GM21360 (cell line): Measurements from ENCODE around the gene OR6B1.

Experiments
- ATAC-seq: cut with Tn5 transposase; IDR thresholded peaks from one replicate; pipeline ENCODE4 v1.9.1; 2021; ENCODE audit warnings: mild to moderate bottlenecking, moderate library complexity; ENCODE audit not compliant: unreplicated experiment

OR6B1 gene

DNA sequence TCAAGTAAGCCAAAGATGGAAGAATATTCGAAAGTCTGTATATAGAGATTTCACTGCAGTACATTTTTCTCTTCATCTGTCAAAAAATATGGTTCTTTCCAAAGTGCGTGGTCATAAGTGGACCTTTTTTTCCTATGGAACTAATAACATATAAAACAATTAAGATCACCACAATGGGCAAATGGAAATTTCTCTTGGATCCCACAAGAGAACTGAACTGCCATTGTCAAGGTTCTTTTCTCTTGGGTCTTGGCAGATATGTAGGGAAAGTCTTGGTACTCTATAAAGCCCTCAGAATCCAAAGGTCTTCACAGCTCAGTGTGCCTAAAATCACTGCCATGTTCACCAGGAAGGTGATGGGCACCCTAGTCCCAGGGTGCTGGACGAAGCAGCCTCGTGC lies at the start of gene OR6B1:
Gene OR6B1, plus strand, starts transcription at position 301 of the 400 bp plus-strand sequence. CDS start 3,677 bp downstream, outside the sequence.
- ATAC-seq: no peak

DNA sequence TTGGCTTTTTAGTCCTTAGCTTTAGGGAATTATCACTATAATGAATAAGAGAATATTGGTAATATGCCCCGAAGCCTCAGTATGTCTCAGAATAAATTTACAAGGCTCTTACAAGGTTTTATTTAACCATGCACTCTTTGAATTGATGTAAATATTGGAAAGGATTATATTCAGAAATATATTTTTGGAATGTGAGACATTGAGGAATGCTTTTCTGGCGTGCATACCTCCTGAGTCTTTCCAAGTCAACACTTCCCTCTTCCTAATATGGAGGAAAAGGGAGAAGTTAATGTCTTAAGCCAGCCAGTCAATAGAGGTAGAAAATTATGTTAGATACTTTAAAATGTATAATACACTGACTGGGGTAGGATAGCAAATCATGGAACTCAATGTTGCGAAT lies 46.7 kb upstream of the OR6B1 start:
- ATAC-seq: no peak

DNA sequence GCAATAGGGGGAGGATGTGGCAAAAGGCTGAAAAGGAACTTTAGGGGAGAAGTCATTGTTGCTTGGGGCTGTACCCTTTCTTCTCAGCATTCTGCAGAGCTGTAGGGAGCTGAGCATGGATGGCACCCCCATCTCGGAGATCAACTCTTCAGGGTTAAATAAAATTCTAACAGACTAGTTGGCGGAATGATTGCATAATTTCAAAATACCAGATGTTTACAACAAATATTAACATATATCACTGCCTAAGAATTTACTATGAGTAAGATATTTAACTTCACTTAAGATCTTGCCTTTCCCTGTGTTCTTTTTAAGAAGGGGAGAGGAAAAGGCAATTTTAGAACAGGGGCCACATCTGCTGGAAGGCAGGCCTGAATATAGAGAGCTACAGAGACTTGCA lies 46.0 kb upstream of the OR6B1 start:
- no peak for ATAC-seq

DNA sequence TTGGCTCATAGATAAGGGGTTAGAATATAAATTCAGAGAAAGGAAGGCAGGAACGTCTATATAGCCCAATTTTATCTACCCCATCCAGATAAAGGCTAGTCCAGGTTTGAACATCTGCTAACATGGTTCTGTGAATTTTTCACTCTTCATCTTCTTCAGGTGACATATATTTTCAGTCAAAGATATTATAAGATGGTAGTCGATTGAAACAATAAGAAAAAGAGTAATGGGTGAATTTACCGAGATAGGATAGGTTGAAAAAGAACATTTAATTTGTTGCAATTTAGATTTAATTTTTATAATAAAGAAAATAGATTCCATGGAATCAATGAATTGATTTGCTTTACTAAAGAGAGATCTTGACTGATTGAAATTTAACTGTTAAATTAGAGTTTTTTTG lies 45.6 kb upstream of the OR6B1 start, which contains the start of gene OR2F1:
Gene OR2F1, plus strand, starts transcription at position 301 of the 400 bp plus-strand sequence. CDS start 5,127 bp downstream, outside the sequence.
- ATAC-seq: no peak

DNA sequence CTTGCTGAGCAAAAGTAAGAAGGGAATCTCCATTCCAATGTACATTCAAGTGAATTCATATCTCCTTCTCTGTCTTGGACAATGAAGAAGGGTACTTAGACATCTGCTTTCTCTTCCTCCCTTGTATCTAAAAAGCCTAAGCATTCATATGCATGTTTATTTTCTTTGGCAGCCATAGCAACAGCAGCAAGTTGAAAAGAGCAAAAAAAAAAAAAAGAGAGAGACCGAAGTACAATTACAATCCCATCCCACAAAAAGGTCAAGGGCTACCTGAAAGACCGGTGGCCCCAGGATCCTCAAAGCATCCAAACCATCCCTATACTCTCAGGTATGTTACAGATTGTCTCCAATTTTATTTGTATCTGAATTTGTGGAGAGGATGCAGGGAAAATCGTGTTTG lies 41.3 kb upstream of the OR6B1 start:
- ATAC-seq: no peak

DNA sequence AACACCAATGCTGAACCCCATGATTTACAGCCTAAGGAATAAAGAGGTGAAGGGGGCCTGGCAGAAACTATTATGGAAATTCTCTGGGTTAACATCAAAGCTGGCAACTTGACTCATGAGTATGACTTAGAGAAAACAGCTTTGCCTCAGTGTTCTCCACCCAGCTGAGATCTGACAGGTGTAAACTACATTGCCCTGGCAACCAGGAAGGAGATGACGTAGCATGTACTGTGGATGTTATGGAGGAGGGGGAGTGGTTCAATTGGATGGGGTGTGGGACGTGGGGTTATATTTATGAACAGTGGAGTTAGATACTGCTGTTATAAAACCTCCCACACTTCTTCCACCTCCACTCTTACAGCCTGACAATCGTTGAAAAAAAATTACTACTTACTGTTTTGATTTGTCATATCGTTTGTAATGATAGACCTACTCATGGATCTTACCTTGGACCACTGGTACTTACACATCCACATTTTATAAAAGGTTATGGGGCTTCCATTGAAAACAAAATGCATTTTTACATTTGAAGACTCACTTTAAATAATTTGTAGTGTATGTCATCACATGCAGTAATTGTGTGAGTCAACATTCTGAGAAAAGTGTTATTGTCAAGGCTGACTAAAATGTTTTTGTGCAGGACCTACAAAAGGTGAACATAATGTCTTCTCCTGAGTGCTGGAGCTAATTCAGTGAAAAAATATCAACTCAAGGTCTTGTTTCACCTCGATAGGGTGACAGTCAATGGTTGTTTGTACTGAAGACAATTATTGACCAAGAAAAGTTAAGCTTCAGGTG lies 39.1 kb upstream of the OR6B1 start:
- no peak for ATAC-seq

DNA sequence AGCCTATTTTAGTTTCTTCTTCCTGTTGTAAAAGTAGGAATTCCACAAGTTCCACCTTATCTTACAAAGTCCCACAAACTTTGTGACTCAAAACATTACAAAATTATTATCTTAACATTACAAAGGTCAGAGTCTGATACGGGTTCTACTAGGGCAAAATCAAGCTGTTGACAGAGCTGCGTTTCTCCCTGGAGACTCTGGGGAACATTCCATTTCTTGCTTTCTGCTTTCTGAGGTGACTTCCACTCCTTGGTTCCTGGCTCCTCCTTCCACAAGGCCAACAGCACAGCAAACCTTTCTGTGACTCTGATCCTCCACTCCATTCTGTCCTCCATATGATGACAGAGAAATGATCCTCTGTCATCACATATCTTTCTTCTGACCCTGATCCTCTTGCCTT lies 34.8 kb upstream of the OR6B1 start:
- ATAC-seq: no peak

DNA sequence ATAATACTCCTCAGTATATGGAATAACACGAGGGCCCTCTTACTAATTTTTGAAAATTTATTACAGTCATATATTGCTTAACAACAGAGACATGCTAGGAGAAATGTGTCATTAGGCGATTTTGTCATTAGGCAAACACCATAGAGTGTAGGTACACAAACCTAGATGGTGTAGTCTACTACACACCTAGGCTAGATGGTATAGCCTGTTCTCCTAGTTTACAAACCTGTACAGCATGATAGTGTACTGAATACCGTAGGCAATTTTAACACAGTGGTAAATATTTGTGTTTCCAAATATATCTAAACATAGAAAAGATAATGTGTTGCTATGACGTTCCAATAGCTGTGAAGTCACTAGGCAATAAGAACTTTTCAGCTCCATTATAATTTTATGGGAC lies 32.7 kb upstream of the OR6B1 start:
- no peak for ATAC-seq

DNA sequence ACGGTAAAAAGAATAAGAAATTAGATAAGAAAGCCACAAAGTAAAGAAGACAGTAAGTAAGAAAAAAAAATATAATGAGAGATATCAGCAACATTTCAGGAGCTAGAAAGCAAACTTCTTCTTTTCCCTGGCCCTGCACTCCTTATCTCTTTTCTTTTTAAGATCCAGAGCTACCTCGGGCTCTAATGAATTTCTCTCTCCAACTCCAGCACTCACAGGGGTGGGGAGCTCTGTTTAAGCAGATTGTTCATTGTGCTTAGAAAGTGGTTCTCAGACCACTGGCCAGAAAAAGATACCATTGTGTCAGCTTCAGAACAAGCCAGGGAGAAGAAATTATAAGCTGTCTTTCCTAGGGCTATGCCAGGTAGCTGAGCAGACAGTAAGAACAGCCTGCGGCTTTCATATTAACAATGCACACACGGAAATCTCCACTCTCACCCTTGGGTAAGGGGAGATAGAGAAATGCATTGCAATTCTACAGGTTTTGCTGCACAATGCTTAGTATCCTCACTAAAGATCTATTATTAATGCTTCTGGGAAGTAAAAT lies 26.2 kb upstream of the OR6B1 start:
- ATAC-seq: no peak

DNA sequence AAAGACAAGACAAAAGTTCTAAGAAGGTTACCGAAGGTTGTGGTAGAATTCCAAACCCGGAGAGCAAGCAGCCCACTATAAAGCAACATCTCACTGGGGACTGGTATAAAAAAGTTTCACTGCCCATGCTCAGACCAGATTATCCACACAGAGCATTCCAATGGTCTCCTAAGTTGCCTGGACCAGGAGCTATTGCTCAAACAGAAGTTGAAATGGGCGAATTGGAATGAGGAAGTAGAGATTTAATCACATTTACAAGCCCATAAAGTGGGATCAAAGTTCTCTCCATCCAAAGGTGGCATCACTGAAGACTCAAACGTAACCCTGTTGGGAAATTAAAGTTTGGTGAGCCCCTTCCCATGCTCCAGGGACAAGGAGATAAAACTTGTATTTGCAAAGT lies 25.7 kb upstream of the OR6B1 start:
- ATAC-seq: no peak

DNA sequence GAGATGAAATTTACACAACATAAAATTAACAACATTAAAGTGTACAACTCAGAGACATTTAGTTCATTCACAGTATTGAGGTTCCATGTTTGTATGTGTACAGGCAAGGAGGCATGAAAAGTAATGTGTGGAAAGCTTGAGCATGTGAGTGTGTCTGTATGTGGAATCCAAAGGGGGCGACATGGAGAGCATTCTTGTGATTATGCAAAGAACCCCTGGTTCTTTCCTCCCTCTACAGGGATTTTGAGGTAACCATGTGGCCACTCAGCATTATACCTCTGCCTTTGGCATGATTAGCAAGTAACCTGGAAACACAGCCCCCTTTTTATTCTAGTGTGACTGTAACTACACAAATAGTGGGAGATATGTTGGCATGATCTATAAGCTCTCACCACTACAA lies 24.5 kb upstream of the OR6B1 start:
- ATAC-seq: no peak

DNA sequence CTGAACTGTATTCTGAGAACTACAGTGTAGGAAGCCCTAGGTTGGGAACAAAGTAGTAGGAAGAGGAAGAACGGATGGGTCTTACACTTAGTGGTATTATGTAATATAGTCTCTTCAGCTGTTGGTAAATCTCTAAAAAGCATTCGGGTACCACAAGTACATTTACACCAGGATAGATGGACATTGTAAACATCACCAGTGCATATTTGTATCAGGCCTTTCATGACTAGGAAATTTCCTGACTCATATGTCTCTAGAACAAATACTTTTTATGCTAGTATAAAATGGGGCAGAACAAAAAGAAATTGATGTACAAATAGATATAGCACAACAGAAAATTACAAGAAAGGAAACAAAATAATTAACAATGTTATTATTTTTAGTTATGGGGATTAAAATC lies 21.5 kb upstream of the OR6B1 start:
- ATAC-seq: no peak

DNA sequence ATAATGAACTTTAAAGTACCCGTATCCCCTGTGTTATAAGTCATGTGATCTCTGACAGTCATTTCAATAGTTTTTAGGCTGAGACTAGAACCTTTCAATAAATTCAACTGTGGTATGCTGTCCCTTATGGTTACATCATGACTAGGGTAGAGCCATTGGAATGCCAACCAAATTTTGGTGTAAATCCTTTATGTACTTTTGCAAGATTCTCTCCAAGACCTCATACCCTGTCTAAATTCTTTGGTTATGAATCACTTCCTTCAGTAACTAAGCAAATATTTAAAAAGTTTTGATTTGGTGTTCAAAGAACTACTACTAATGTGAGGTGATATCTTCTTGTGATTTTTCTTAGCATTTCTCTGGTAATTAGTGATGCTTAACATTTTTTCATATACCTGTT lies 20.8 kb upstream of the OR6B1 start:
- no peak for ATAC-seq

DNA sequence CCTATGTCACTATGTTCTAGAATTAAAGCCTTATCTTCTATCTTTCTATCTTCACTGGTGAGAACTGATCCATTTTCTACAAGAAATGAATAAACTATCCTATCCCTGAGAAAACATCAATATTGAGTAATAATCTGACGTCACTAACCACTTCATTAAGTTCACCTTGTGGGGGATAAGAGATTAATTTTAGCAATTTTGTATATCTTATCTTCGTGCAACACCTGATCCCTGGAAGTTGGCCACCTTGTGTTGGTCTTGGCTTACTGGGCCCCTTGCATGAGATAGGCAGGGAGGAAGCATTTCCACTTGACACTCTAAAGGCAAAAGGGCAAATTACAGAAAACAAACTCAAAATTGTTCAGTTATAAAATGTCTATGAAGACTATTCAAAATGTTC lies 20.1 kb upstream of the OR6B1 start:
- no peak for ATAC-seq

DNA sequence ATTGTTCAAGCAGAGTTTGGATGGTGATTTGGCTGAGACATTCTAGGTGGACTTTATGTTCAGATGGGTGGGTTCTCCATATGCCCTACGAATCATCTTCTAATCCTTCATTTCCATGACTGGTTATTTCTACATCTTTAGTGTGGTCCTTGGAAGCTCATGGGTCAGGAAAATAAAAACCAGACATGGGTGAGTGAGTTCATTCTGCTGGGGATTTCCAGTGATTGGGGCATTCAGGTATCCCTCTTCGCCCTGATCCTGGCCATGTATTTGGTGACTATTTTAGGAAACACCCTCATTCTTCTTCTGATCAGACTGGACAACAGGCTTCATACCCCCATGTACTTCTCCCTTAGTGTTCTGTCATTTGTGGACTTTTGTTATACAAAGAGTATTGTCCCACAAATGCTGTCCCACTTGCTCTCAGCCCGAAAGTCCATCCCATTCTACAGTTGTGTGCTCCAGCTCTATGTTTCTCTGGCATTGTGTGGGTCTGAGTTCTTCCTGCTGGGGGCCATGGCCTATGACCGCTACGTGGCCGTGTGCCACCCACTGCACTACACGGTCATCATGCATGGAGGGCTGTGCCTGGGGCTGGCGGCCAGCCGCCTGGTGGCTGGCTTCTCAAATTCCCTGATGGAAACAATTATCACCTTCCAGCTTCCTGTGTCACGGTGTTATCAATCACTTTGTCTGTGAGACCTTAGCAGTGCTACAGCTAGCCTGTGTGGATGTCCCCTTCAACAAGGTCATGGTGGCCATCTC lies 19.2 kb upstream of the OR6B1 start:
- no peak for ATAC-seq

DNA sequence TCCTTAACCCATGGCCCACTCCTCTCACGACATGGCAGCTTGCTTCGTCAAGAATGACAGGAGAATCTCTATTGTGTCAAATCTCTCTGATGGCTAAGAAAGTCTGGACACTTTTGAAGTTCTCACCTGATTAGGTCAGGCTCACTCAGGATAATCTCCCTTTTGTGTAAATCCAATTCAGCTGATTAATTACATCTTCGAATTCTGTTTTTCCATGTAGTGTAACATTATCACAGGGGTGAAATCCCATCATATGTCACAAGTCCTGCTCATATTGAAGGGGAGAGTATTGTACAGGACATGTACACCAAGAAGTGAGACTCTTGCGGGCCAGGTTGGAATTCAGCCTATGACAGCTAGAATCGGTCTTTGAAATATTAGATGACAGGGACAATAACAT lies 16.2 kb upstream of the OR6B1 start:
- no peak for ATAC-seq

DNA sequence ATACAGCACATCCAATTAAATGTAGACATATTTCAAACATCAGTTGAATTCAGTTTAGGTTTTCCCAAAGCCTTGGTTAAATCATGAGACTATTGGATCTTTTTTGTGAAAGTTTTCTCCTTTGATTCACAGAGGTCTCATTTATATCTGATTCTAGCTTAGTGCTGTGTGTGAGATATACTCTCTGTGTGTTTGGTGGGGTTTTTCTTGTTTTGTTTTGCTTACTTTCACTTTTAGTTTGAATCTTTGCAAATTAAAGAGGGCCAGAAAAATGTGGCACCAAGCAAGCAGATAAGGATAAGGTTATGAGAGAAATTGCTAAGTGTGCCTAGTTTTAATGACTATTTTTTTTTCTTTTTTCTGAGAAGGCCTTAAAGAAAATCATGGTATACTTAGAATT lies 12.6 kb upstream of the OR6B1 start:
- ATAC-seq: no peak

DNA sequence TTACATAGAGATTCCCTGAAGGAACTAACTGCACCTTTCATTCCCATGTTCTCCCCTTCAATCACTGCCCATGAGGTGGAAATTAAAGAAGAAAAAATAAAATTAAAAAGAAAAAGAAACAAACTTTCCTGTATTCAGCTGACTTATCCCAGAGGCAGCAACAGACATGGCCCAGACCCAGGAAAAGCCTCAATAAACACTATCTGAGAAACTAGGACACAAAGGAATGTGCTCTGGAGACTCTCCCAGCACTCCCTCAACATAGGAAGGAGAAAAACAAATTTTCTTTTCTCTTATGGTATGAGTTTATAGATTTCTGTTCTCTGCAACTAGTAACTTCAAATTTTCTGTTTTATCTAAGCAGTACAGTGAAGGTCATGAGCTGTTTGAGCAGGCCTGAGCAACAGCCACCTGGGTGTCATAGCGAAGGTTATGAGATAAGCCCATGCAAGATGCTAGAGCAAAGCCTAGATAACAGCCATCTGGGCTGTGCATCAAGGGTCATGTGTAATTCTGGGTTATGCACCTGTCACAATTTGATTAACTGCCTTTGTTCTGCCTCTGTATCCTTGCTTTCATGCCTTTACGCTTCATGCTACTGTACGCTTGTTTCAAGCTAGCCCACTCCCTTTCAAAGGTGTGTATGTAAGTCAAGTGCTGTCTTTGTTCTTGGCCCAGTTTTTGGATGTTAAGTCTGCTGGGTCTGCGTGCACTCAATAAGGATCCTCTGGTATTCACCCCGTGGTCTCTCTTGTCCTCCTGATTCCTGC lies 11.0 kb upstream of the OR6B1 start:
- ATAC-seq: no peak

DNA sequence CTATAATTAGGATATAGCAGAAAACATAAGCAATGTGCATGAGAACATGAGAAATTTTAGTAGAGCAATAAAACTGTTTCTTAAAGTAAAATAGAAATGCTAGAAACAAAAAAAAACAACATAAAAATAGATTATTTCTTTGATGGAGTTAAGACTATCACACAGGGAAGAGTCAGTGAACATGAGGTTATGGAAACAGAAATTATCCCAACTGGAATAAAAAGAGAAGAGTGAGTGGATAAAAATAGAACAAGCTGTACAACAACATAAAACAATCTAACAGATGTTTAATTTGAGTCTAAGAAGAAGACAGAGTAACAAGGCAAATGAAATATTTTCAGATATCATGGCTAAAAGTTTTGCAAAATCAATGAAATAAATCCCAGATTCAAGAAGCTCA lies 7.5 kb upstream of the OR6B1 start:
- ATAC-seq: no peak

DNA sequence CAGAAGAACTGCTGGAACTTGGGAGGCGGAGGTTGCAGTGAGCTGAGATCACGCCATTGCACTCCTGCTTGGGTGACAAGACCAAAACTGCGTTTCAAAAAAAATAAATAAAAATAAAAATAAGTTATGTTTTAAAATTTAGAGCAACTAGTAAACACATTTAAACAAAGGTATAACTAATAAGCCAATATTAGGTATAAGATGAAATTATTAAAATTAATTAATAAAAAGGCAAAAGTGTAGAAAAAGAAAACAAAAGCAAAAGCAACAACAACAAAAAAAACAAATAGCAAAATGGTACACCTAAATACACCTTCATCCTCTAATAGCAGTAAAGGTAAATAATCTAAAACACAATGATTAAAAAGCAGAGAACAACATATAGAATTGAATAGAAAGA lies 6.2 kb upstream of the OR6B1 start:
- no peak for ATAC-seq

DNA sequence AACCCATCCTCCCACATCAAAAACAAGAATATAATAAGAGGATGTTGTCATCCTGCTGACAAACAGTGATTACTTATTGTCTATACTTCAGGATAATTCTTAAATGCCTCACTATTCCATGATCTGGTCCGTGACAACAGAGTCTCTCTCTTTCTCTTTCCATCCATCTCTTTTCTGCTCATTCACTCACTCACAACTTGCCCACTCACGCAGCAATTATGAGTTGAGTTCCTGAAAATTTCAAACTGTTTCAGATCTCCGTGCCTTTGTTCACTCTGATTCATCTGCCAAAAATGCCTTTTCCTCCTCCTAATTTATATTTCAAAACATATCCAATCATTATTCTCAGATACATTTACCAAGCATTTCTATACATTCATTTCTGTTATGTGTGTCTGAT lies 1.4 kb downstream of the OR6B1 start:
- no peak for ATAC-seq
